GM18508 (cell line): ENCODE results near the gene ZNF808.
A peak's percentile ranks its signal among the peaks of the same experiment; 100 is the strongest.
"Not testable (repeated sequence)": the region's sequence is repeated elsewhere in the genome, so short reads cannot be mapped to it uniquely, and the experiment has no call there.

Source experiments
- ATAC-seq: cut with Tn5 transposase; IDR thresholded peaks from one replicate; pipeline ENCODE4 v1.9.1; 2021; ENCODE audit warnings: moderate number of reproducible peaks; ENCODE audit not compliant: insufficient read depth, unreplicated experiment

The ZNF808 gene

GRCh38 chr19:52535385-52535770, 7.9 kb downstream of the ZNF808 start:
- ATAC-seq = not testable (repeated sequence)

GRCh38 chr19:52535771-52536447, 8.4 kb downstream of the ZNF808 start:
- ATAC-seq = no peak

DNA sequence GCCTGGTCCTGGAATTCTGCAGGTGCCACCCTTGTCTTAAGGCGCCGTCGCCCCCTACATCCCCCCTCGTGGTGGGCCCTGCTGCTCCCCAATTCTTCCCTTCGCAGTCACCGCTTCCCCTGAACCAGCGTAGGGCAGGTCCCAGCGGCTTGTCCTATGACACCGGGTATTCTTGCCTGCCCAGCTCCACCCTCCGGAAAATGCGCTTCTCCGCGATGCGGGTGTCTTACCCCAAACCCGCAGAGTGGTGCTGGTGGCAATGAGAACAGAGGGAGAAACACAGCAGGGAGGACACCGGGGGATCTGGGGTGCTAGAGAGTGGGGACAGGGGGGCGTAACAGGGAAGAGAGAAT, 9.0 kb downstream of the ZNF808 start:
- ATAC-seq = no peak

GRCh38 chr19:52538815-52539214, 11.3 kb downstream of the ZNF808 start:
- ATAC-seq = not testable (repeated sequence)

- ATAC-seq = not testable (repeated sequence)
Observed at GRCh38 chr19:52541176-52541575, 13.7 kb downstream of the ZNF808 start.

DNA sequence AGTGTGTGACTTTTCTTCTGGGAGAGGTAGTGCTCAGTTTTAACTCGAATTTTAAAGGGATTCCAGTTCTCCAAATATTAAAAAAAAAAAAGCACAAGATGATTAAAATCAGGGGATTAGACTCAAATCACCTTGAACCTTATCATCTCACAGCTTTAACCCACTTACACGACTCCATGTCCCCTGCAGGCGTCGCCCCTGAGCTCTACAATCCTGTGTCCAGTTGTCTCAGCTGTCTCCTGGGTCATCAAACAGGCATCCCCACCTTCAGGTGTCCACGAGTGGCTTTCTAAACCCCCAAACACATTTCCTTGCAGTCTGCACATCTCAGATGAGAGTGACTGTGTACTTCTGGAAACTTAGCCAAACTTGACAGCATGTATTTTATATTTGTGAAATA, 14.1 kb downstream of the ZNF808 start:
- ATAC-seq = no peak

DNA sequence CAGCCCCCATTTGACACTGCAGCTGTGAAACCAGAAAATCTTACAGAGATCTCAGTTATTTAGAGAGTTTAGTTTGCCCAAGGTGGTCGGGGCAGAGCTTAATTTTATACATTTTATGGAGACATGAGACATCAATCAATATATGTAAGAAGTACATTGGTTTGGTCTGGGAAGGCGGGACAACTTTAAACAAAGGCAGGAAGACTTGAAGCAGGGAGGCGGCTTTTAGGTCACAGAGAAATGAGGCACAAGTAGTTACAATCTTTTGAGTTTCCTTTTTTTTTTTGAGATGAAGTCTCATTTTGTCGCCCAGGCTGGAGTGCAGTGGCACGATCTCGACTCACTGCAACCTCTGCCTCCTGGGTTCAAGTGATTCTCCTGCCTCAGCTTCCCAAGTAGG, 15.1 kb downstream of the ZNF808 start:
- ATAC-seq = not testable (repeated sequence)

DNA sequence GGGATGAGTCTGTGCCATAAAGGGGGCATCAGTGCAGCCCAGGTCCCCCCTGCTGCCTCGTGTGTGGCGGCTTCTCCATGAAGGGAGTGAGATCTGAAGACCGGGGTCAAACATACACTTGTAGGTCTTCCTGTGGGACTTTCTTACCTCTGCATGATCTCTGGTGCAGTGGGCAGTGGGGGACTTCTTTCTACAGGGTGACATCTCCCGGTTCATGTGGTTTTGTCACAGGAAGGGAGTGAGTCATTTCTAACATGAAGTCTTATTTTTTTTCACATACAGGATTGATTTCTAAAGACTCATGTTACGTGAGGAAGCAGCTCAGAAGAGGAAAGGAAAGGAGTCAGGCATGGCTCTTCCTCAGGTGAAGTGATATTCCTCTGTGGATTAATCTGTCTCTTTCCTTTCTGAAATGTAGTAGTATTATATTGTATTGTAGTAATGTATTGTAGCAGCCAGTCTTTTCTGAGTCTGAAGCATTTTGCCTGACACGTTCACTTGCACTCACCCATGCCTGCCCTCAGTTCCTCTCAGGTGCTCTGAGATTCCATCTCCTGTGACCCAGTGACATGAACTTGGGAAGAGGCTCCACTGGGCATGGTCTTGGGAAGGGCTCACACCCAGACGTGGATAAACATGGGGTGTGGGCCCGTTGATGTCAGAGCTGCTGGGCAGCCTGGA, 15.7 kb downstream of the ZNF808 start:
- no peak for ATAC-seq

DNA sequence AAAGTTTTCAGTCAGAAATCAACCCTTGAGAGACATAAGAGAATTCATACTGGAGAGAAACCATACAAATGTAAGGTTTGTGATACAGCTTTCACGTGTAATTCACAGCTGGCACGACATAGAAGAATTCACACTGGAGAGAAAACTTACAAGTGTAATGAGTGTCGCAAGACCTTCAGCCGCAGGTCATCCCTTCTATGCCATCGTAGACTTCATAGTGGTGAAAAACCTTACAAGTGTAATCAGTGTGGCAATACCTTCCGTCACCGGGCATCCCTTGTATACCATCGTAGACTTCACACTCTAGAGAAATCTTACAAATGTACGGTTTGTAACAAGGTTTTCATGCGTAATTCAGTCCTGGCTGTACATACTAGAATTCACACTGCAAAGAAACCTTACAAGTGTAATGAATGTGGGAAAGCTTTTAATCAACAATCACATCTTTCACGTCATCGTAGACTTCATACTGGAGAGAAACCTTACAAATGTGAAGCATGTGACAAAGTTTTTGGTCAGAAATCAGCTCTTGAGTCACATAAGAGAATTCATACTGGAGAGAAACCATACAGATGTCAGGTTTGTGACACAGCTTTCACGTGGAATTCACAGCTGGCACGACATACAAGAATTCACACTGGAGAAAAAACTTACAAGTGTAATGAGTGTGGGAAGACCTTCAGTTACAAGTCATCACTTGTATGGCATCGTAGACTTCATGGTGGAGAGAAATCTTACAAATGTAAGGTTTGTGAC, 26.9 kb downstream of the ZNF808 start:
- ATAC-seq = no peak

DNA sequence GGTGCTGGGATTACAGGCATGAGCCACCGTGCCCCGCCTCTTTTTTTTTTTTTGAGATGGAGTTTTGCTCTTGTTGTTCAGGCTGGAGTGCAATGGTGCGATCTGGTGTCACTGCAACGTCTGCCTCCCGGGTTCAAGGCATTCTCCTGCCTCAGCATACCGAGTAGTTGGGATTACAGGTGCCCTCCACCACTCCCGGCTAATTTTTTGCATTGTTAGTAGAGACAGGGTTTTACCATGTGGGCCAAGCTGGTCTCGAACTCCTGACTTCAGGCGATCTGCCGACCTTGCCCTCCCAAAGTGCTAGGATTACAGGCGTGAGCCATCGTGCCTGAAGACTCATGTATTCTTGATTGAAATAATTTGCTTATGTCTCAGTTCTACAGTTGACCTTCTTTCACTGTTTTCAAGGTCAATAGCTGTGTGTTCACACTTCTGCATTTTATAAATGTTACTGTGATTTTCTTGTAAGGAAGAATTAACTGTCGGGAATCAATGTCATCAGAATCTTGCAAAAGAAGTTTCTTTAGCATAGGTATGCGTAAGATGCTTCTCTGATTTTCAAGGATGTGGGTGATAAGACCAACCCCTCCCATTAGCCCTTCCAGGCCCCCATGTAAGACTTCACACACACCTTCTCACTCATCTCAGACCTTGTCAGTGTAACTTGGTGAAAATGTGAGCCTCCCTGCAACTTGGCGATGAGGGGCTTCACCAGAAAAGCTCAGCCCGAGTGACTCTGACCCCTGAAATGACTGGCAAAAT, 29.9 kb downstream of the ZNF808 start:
- ATAC-seq = no peak

GRCh38 chr19:52558732-52559445, 31.4 kb downstream of the ZNF808 start:
- ATAC-seq = not testable (repeated sequence)

GRCh38 chr19:52561611-52562010, 34.1 kb downstream of the ZNF808 start:
- not testable (repeated sequence) for ATAC-seq

GRCh38 chr19:52566121-52566520, 38.7 kb downstream of the ZNF808 start:
- ATAC-seq = no peak

GRCh38 chr19:52566588-52566987, 39.1 kb downstream of the ZNF808 start:
- no peak for ATAC-seq

- no peak for ATAC-seq
Observed at GRCh38 chr19:52567921-52568320, 40.5 kb downstream of the ZNF808 start.

- not testable (repeated sequence) for ATAC-seq
Observed at GRCh38 chr19:52569638-52569999, 42.2 kb downstream of the ZNF808 start.

- ATAC-seq = peak; percentile 74
Observed at GRCh38 chr19:52570000-52570861, 42.8 kb downstream of the ZNF808 start, which contains the start of gene ZNF701. TSS of gene ZNF701 (plus strand) at chr19:52570287. CDS start at chr19:52574148, 3,861 bp downstream.

DNA sequence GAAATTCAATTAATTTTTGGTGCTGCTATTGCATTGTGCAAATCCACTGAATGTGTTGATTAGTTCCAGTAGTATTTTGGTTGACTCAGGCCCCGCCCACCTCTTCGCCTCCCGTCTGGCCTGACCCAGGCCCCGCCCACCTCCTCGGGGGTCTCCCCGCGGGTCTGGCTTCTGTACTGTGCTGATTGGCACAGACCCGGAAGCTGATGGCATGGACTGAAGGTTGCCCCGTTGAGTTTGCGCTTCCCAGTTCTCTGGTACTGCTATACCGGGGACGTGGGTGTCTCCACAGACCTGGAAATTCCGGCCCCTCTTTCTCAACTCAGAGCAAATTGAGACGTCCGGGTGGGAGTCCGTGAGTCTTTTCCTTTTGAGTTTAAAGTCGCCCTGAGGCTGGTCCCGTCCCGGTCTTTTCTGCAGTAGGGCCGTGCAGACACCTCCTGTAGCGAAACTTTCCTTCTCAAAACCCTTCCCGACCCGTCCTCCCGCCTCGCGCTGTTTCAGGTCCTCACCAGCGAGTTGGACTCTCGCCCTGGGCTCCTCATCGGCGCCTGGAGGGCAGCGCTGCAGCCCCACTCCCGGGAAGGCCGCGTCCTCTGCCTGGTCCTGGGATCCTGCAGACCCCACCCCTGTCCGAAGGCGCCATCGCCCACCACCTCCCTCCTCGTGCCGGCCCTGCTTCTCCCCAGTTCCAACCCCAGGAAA, 57.4 kb downstream of the ZNF808 start:
- ATAC-seq = no peak
